ENCODE results near the gene FSTL4. TPM values are rescaled to one million over a fixed set of nuclear protein-coding genes. Genes with fewer than 3 reads are reported as not detected.

Gene FSTL4
- total RNA-seq, 2 donors from 2014 or later: 0.32 to 0.89 TPM

- TF ChIP-seq CTCF (IDR thresholded peaks at IDR 0.05): no peak
- Histone ChIP-seq H3K36me3 (no peaks in the 10 kb centered on the region), H3K9ac (ENCODE audit: low read depth in 2 of 2, low read length in 2 of 2) (no peak overlapping the region), H3K4me1 (no peaks in the 10 kb centered on the region), H3K9me3 (no peaks in the 10 kb centered on the region), H3K4me3 (no peak overlapping the region), H3K27ac (no peak overlapping the region), H3K27me3 (no peaks in the 10 kb centered on the region)
- intact Hi-C loops (cut with DNase I): no loop called here
- DNase-seq: no peak
Measured at GRCh38 chr5:133475986-133476385, 136.4 kb downstream of the FSTL4 start.

- Histone ChIP-seq H3K36me3 (no peaks in the 10 kb centered on the region), H3K27ac (no peak overlapping the region), H3K4me3 (no peak overlapping the region), H3K9ac (ENCODE audit: low read depth in 2 of 2, low read length in 2 of 2) (no peak overlapping the region), H3K4me1 (no peaks in the 10 kb centered on the region), H3K9me3 (no peaks in the 10 kb centered on the region), H3K27me3 (no peaks in the 10 kb centered on the region)
- no peak for DNase-seq
- intact Hi-C loops (cut with DNase I): no loop called here
- TF ChIP-seq CTCF (IDR thresholded peaks at IDR 0.05): no peak
Measured at GRCh38 chr5:133474851-133475590, 137.3 kb downstream of the FSTL4 start.

DNA sequence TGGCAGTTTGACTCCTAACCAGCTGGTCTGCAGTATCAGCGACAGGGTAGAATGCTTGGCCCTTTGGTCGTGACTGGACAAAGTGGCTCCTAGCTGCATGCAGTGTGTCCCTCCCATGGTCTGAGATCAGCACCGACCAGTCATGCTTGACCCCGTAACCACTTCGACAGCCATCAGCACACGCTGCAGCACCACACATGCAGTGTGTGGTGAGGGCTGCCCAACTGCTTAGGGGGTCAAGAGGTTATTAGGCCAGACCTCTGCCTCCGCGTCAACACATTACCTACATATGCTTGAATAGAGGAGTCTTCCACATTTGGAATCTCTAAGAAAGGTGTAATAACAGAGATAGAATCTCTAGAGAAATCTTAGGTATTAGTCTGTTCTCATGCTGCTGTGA lies 139.1 kb downstream of the FSTL4 start:
- Histone ChIP-seq H3K9me3 (no peaks in the 10 kb centered on the region), H3K4me3 (no peak overlapping the region), H3K36me3 (no peaks in the 10 kb centered on the region), H3K4me1 (no peaks in the 10 kb centered on the region), H3K9ac (ENCODE audit: low read depth in 2 of 2, low read length in 2 of 2) (no peak overlapping the region), H3K27ac (no peak overlapping the region), H3K27me3 (no peaks in the 10 kb centered on the region)
- DNase-seq: no peak
- no peak for TF ChIP-seq CTCF (IDR thresholded peaks at IDR 0.05)
- intact Hi-C loops (cut with DNase I): no loop called here

GRCh38 chr5:133472829-133473228 lies 139.5 kb downstream of the FSTL4 start:
- Histone ChIP-seq H3K4me3 (no peak overlapping the region), H3K27ac (no peak overlapping the region), H3K9ac (ENCODE audit: low read depth in 2 of 2, low read length in 2 of 2) (no peak overlapping the region), H3K27me3 (no peaks in the 10 kb centered on the region), H3K36me3 (no peaks in the 10 kb centered on the region), H3K4me1 (no peaks in the 10 kb centered on the region), H3K9me3 (no peaks in the 10 kb centered on the region)
- no peak for TF ChIP-seq CTCF (IDR thresholded peaks at IDR 0.05)
- DNase-seq: no peak
- intact Hi-C loops (cut with DNase I): no loop called here

DNA sequence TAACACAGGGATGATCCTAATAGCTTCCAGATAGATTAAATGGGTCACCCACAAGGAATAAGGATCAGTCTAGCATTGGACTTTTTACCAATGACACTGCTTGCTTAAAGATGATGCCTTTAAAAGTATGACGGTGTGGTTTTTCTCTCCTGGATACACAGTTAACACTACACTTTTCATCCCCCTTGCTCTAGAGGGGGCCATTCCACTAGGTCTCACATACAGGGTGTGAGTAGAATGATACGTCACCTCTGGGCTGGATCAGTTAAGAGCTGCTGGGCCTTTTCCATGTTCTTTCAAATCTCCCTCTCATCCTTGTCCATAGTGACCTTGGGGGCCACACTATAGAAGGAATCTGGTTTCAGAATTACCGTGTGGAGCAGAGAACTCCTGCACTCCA lies 140.6 kb downstream of the FSTL4 start:
- TF ChIP-seq CTCF (IDR thresholded peaks at IDR 0.05): no peak
- intact Hi-C loops (cut with DNase I): no loop called here

More for the DNA sequence above, 140.6 kb downstream of the FSTL4 start:
- Histone ChIP-seq H3K36me3 (no peaks in the 10 kb centered on the region), H3K9ac (ENCODE audit: low read depth in 2 of 2, low read length in 2 of 2) (no peak overlapping the region), H3K27me3 (no peaks in the 10 kb centered on the region), H3K4me3 (no peak overlapping the region), H3K9me3 (no peaks in the 10 kb centered on the region), H3K27ac (no peak overlapping the region), H3K4me1 (no peaks in the 10 kb centered on the region)
- DNase-seq: no peak

Measured in colonic mucosa (tissue), 4 donors.